ENCODE results near the gene KCNJ4.

The KCNJ4 gene

GRCh38 chr22:38449776-38450175 lies 5.2 kb downstream of the KCNJ4 start:
- no peak overlapping the region for H3K27ac ChIP-seq
- no peak for DNase-seq
- no peak overlapping the region for H3K4me3 ChIP-seq (ENCODE audit: low read depth, low read length)
- no peak for TF ChIP-seq CTCF (IDR thresholded peaks at IDR 0.05; ENCODE audit: low read depth, low read length, missing control alignments)
- H3K27me3 ChIP-seq (replicated peaks) = peaks cover 42% of the 10 kb centered on the region
- H3K36me3 ChIP-seq (replicated peaks) = no peaks in the 10 kb centered on the region
- in situ Hi-C loops (cut with HindIII; ENCODE audit: low pct_ligation_motif_present, low sequenced_read_pairs) = no loop called here

GRCh38 chr22:38448945-38449745 lies 5.9 kb downstream of the KCNJ4 start:
- in situ Hi-C loops (cut with HindIII; ENCODE audit: low pct_ligation_motif_present, low sequenced_read_pairs) = no loop called here
- no peak for TF ChIP-seq CTCF (IDR thresholded peaks at IDR 0.05; ENCODE audit: low read depth, low read length, missing control alignments)
- Histone ChIP-seq H3K36me3 (replicated peaks) (no peaks in the 10 kb centered on the region), H3K4me3 (ENCODE audit: low read depth, low read length) (no peak overlapping the region), H3K27me3 (replicated peaks) (peaks cover 37% of the 10 kb centered on the region), H3K27ac (no peak overlapping the region)
- DNase-seq = no peak

GRCh38 chr22:38446018-38446601 lies 8.9 kb downstream of the KCNJ4 start:
- H3K27ac ChIP-seq = no peak overlapping the region
- H3K27me3 ChIP-seq (replicated peaks) = peaks cover 13% of the 10 kb centered on the region
- DNase-seq = no peak

GRCh38 chr22:38444783-38445182 lies 10.2 kb downstream of the KCNJ4 start:
- no peak overlapping the region for H3K27ac ChIP-seq

More at GRCh38 chr22:38446018-38446601, 8.9 kb downstream of the KCNJ4 start:
- TF ChIP-seq CTCF (IDR thresholded peaks at IDR 0.05; ENCODE audit: low read depth, low read length, missing control alignments) = no peak
- Histone ChIP-seq H3K36me3 (replicated peaks) (no peaks in the 10 kb centered on the region), H3K4me3 (ENCODE audit: low read depth, low read length) (no peak overlapping the region)
- in situ Hi-C loops (cut with HindIII; ENCODE audit: low pct_ligation_motif_present, low sequenced_read_pairs) = no loop called here

GRCh38 chr22:38443628-38444521 lies 11.1 kb downstream of the KCNJ4 start:
- Histone ChIP-seq H3K27ac (no peak overlapping the region), H3K4me3 (ENCODE audit: low read depth, low read length) (no peak overlapping the region), H3K27me3 (replicated peaks) (peaks cover 7% of the 10 kb centered on the region), H3K36me3 (replicated peaks) (no peaks in the 10 kb centered on the region)
- no peak for DNase-seq
- in situ Hi-C loops (cut with HindIII; ENCODE audit: low pct_ligation_motif_present, low sequenced_read_pairs) = no loop called here
- TF ChIP-seq CTCF (IDR thresholded peaks at IDR 0.05; ENCODE audit: low read depth, low read length, missing control alignments) = no peak

More at GRCh38 chr22:38444783-38445182, 10.2 kb downstream of the KCNJ4 start:
- no peaks in the 10 kb centered on the region for H3K36me3 ChIP-seq (replicated peaks)
- H3K4me3 ChIP-seq (ENCODE audit: low read depth, low read length) = no peak overlapping the region
- H3K27me3 ChIP-seq (replicated peaks) = peaks cover 9% of the 10 kb centered on the region
- no peak for TF ChIP-seq CTCF (IDR thresholded peaks at IDR 0.05; ENCODE audit: low read depth, low read length, missing control alignments)
- no peak for DNase-seq
- in situ Hi-C loops (cut with HindIII; ENCODE audit: low pct_ligation_motif_present, low sequenced_read_pairs) = no loop called here

All from brain microvascular endothelial cell (primary cell).